ENCODE results near the gene CCDC148. TPM values are rescaled to one million over a fixed set of nuclear protein-coding genes. Genes with fewer than 3 reads are reported as not detected.

Gene CCDC148
- polyA plus RNA-seq, 2 donors: 0.13 to 0.29 TPM

GRCh38 chr2:158407031-158407430 lies 49.5 kb downstream of the CCDC148 start:
- WGBS, 2 donors: 73 to 75% methylated on average over 3 of the region's 3 CpGs
- Histone ChIP-seq H3K4me1 (ENCODE audit: control insufficient read depth in 2 of 2, insufficient read depth in 2 of 2, low read length in 1 of 2) (no peaks in the 10 kb centered on the region), H3K36me3 (ENCODE audit: control insufficient read depth in 2 of 2, insufficient read depth in 2 of 2, low read length in 1 of 2) (no peaks in the 10 kb centered on the region), H3K27ac (ENCODE audit: low read depth in 2 of 2, low read length in 1 of 2) (no peak overlapping the region), H3K4me3 (ENCODE audit: low read depth in 1 of 2, low read length in 2 of 2) (no peak overlapping the region), H3K27me3 (ENCODE audit: control insufficient read depth in 1 of 2, insufficient read depth in 2 of 2, low read length in 2 of 2) (no peaks in the 10 kb centered on the region), H3K9me3 (ENCODE audit: control insufficient read depth in 2 of 2, insufficient read depth in 1 of 2, low read depth in 1 of 2, low read length in 1 of 2) (peaks cover 0 to 2% of the 10 kb centered on the region in 2 donors)

- WGBS, 2 donors: 90 to 94% methylated on average over 3 of the region's 3 CpGs
- H3K4me3 ChIP-seq (ENCODE audit: low read depth in 1 of 2, low read length in 2 of 2): no peak overlapping the region
- H3K36me3 ChIP-seq (ENCODE audit: control insufficient read depth in 2 of 2, insufficient read depth in 2 of 2, low read length in 1 of 2): no peaks in the 10 kb centered on the region
- no peaks in the 10 kb centered on the region for H3K9me3 ChIP-seq (ENCODE audit: control insufficient read depth in 2 of 2, insufficient read depth in 1 of 2, low read depth in 1 of 2, low read length in 1 of 2)
- H3K4me1 ChIP-seq (ENCODE audit: control insufficient read depth in 2 of 2, insufficient read depth in 2 of 2, low read length in 1 of 2): no peaks in the 10 kb centered on the region
- no peak overlapping the region for H3K27ac ChIP-seq (ENCODE audit: low read depth in 2 of 2, low read length in 1 of 2)
- no peaks in the 10 kb centered on the region for H3K27me3 ChIP-seq (ENCODE audit: control insufficient read depth in 1 of 2, insufficient read depth in 2 of 2, low read length in 2 of 2)
Measured at GRCh38 chr2:158405341-158405740, 51.2 kb downstream of the CCDC148 start.

GRCh38 chr2:158403237-158403636 lies 53.3 kb downstream of the CCDC148 start:
- no peaks in the 10 kb centered on the region for H3K9me3 ChIP-seq (ENCODE audit: control insufficient read depth in 2 of 2, insufficient read depth in 1 of 2, low read depth in 1 of 2, low read length in 1 of 2)
- no peaks in the 10 kb centered on the region for H3K27me3 ChIP-seq (ENCODE audit: control insufficient read depth in 1 of 2, insufficient read depth in 2 of 2, low read length in 2 of 2)
- no peak overlapping the region for H3K27ac ChIP-seq (ENCODE audit: low read depth in 2 of 2, low read length in 1 of 2)
- no peaks in the 10 kb centered on the region for H3K4me1 ChIP-seq (ENCODE audit: control insufficient read depth in 2 of 2, insufficient read depth in 2 of 2, low read length in 1 of 2)
- no peak overlapping the region for H3K4me3 ChIP-seq (ENCODE audit: low read depth in 1 of 2, low read length in 2 of 2)
- WGBS, 2 donors: 30 to 49% methylated on average over 1 of the region's 1 CpG
- H3K36me3 ChIP-seq (ENCODE audit: control insufficient read depth in 2 of 2, insufficient read depth in 2 of 2, low read length in 1 of 2): no peaks in the 10 kb centered on the region

- H3K27ac ChIP-seq (ENCODE audit: low read depth in 2 of 2, low read length in 1 of 2): no peak overlapping the region
- no peak overlapping the region for H3K4me3 ChIP-seq (ENCODE audit: low read depth in 1 of 2, low read length in 2 of 2)
- no peaks in the 10 kb centered on the region for H3K27me3 ChIP-seq (ENCODE audit: control insufficient read depth in 1 of 2, insufficient read depth in 2 of 2, low read length in 2 of 2)
- WGBS, 2 donors: 27 to 41% methylated on average over 2 of the region's 2 CpGs
- no peaks in the 10 kb centered on the region for H3K9me3 ChIP-seq (ENCODE audit: control insufficient read depth in 2 of 2, insufficient read depth in 1 of 2, low read depth in 1 of 2, low read length in 1 of 2)
- H3K36me3 ChIP-seq (ENCODE audit: control insufficient read depth in 2 of 2, insufficient read depth in 2 of 2, low read length in 1 of 2): no peaks in the 10 kb centered on the region
- no peaks in the 10 kb centered on the region for H3K4me1 ChIP-seq (ENCODE audit: control insufficient read depth in 2 of 2, insufficient read depth in 2 of 2, low read length in 1 of 2)
Measured at GRCh38 chr2:158402665-158403064, 53.9 kb downstream of the CCDC148 start.

- 37 to 46% methylated on average over 1 of the region's 1 CpG for WGBS, 2 donors
- Histone ChIP-seq H3K9me3 (ENCODE audit: control insufficient read depth in 2 of 2, insufficient read depth in 1 of 2, low read depth in 1 of 2, low read length in 1 of 2) (no peaks in the 10 kb centered on the region), H3K27ac (ENCODE audit: low read depth in 2 of 2, low read length in 1 of 2) (no peak overlapping the region), H3K27me3 (ENCODE audit: control insufficient read depth in 1 of 2, insufficient read depth in 2 of 2, low read length in 2 of 2) (no peaks in the 10 kb centered on the region), H3K36me3 (ENCODE audit: control insufficient read depth in 2 of 2, insufficient read depth in 2 of 2, low read length in 1 of 2) (no peaks in the 10 kb centered on the region), H3K4me1 (ENCODE audit: control insufficient read depth in 2 of 2, insufficient read depth in 2 of 2, low read length in 1 of 2) (no peaks in the 10 kb centered on the region), H3K4me3 (ENCODE audit: low read depth in 1 of 2, low read length in 2 of 2) (no peak overlapping the region)
Measured at GRCh38 chr2:158395166-158395565, 61.4 kb downstream of the CCDC148 start.

- Histone ChIP-seq H3K4me1 (ENCODE audit: control insufficient read depth in 2 of 2, insufficient read depth in 2 of 2, low read length in 1 of 2) (no peaks in the 10 kb centered on the region), H3K4me3 (ENCODE audit: low read depth in 1 of 2, low read length in 2 of 2) (no peak overlapping the region), H3K27me3 (ENCODE audit: control insufficient read depth in 1 of 2, insufficient read depth in 2 of 2, low read length in 2 of 2) (no peaks in the 10 kb centered on the region), H3K9me3 (ENCODE audit: control insufficient read depth in 2 of 2, insufficient read depth in 1 of 2, low read depth in 1 of 2, low read length in 1 of 2) (no peaks in the 10 kb centered on the region), H3K27ac (ENCODE audit: low read depth in 2 of 2, low read length in 1 of 2) (no peak overlapping the region), H3K36me3 (ENCODE audit: control insufficient read depth in 2 of 2, insufficient read depth in 2 of 2, low read length in 1 of 2) (no peaks in the 10 kb centered on the region)
- 19 to 92% methylated on average over 1 of the region's 1 CpG for WGBS, 2 donors
Measured at GRCh38 chr2:158394453-158394852, 62.1 kb downstream of the CCDC148 start.

GRCh38 chr2:158393886-158394285 lies 62.7 kb downstream of the CCDC148 start:
- Histone ChIP-seq H3K4me1 (ENCODE audit: control insufficient read depth in 2 of 2, insufficient read depth in 2 of 2, low read length in 1 of 2) (no peaks in the 10 kb centered on the region), H3K27me3 (ENCODE audit: control insufficient read depth in 1 of 2, insufficient read depth in 2 of 2, low read length in 2 of 2) (no peaks in the 10 kb centered on the region), H3K36me3 (ENCODE audit: control insufficient read depth in 2 of 2, insufficient read depth in 2 of 2, low read length in 1 of 2) (no peaks in the 10 kb centered on the region), H3K27ac (ENCODE audit: low read depth in 2 of 2, low read length in 1 of 2) (no peak overlapping the region), H3K9me3 (ENCODE audit: control insufficient read depth in 2 of 2, insufficient read depth in 1 of 2, low read depth in 1 of 2, low read length in 1 of 2) (no peaks in the 10 kb centered on the region), H3K4me3 (ENCODE audit: low read depth in 1 of 2, low read length in 2 of 2) (no peak overlapping the region)
- 43 to 89% methylated on average over 1 of the region's 1 CpG for WGBS, 2 donors

- H3K4me3 ChIP-seq (ENCODE audit: low read depth in 1 of 2, low read length in 2 of 2): no peak overlapping the region
- no peaks in the 10 kb centered on the region for H3K27me3 ChIP-seq (ENCODE audit: control insufficient read depth in 1 of 2, insufficient read depth in 2 of 2, low read length in 2 of 2)
- H3K9me3 ChIP-seq (ENCODE audit: control insufficient read depth in 2 of 2, insufficient read depth in 1 of 2, low read depth in 1 of 2, low read length in 1 of 2): no peaks in the 10 kb centered on the region
- WGBS, 2 donors: 9 to 49% methylated on average over 1 of the region's 1 CpG
- H3K27ac ChIP-seq (ENCODE audit: low read depth in 2 of 2, low read length in 1 of 2): no peak overlapping the region
- no peaks in the 10 kb centered on the region for H3K4me1 ChIP-seq (ENCODE audit: control insufficient read depth in 2 of 2, insufficient read depth in 2 of 2, low read length in 1 of 2)
- no peaks in the 10 kb centered on the region for H3K36me3 ChIP-seq (ENCODE audit: control insufficient read depth in 2 of 2, insufficient read depth in 2 of 2, low read length in 1 of 2)
Measured at GRCh38 chr2:158392687-158393086, 63.9 kb downstream of the CCDC148 start.

GRCh38 chr2:158391876-158392275 lies 64.7 kb downstream of the CCDC148 start:
- Histone ChIP-seq H3K4me3 (ENCODE audit: low read depth in 1 of 2, low read length in 2 of 2) (no peak overlapping the region), H3K27me3 (ENCODE audit: control insufficient read depth in 1 of 2, insufficient read depth in 2 of 2, low read length in 2 of 2) (no peaks in the 10 kb centered on the region), H3K27ac (ENCODE audit: low read depth in 2 of 2, low read length in 1 of 2) (no peak overlapping the region), H3K36me3 (ENCODE audit: control insufficient read depth in 2 of 2, insufficient read depth in 2 of 2, low read length in 1 of 2) (no peaks in the 10 kb centered on the region), H3K4me1 (ENCODE audit: control insufficient read depth in 2 of 2, insufficient read depth in 2 of 2, low read length in 1 of 2) (no peaks in the 10 kb centered on the region), H3K9me3 (ENCODE audit: control insufficient read depth in 2 of 2, insufficient read depth in 1 of 2, low read depth in 1 of 2, low read length in 1 of 2) (no peaks in the 10 kb centered on the region)
- 64 to 67% methylated on average over 2 of the region's 2 CpGs for WGBS, 2 donors

GRCh38 chr2:158391361-158391760 lies 65.2 kb downstream of the CCDC148 start:
- Histone ChIP-seq H3K27me3 (ENCODE audit: control insufficient read depth in 1 of 2, insufficient read depth in 2 of 2, low read length in 2 of 2) (no peaks in the 10 kb centered on the region), H3K27ac (ENCODE audit: low read depth in 2 of 2, low read length in 1 of 2) (no peak overlapping the region), H3K9me3 (ENCODE audit: control insufficient read depth in 2 of 2, insufficient read depth in 1 of 2, low read depth in 1 of 2, low read length in 1 of 2) (no peaks in the 10 kb centered on the region)

More at GRCh38 chr2:158391361-158391760, 65.2 kb downstream of the CCDC148 start:
- no peaks in the 10 kb centered on the region for H3K4me1 ChIP-seq (ENCODE audit: control insufficient read depth in 2 of 2, insufficient read depth in 2 of 2, low read length in 1 of 2)
- H3K4me3 ChIP-seq (ENCODE audit: low read depth in 1 of 2, low read length in 2 of 2): no peak overlapping the region
- no peaks in the 10 kb centered on the region for H3K36me3 ChIP-seq (ENCODE audit: control insufficient read depth in 2 of 2, insufficient read depth in 2 of 2, low read length in 1 of 2)
